Lung (tissue), 12 donors: ENCODE measurements around the gene HINT3. TPM values are rescaled to one million over a fixed set of nuclear protein-coding genes. Genes with fewer than 3 reads are reported as not detected.
A peak's percentile ranks its signal among the peaks of the same experiment; 100 is the strongest.

Experiments
- ATAC-seq: fragments of 200-7000 bp; cut with Tn5 transposase; one replicate; pipeline ENCODE4 v1.9.1; 2020; ENCODE audit warnings: moderate number of reproducible peaks; ENCODE audit not compliant: insufficient read depth, low FRiP score
- DNase-seq, 3 donors: peaks; one replicate each; pipeline ENCODE4 v3.0.0-alpha.2; 2013 to 2017
- H3K27ac ChIP-seq, 2 donors: one replicate each; pipeline ENCODE4 v1.5.1; 2013; ENCODE audit warnings: mild to moderate bottlenecking in 2 of 2, moderate library complexity in 2 of 2, control low read depth in 1 of 2, inconsistent platforms in 1 of 2, low read depth in 1 of 2, low read length in 1 of 2
- H3K27me3 ChIP-seq, 3 donors: one replicate each; pipeline ENCODE4 v1.5.1; 2013; ENCODE audit warnings: low read length in 2 of 3; ENCODE audit not compliant: control insufficient read depth in 3 of 3, insufficient read depth in 3 of 3
- H3K36me3 ChIP-seq, 4 donors: one replicate each; pipeline ENCODE4 v1.5.1; 2013; ENCODE audit warnings: low read length in 4 of 4, mild to moderate bottlenecking in 1 of 4, moderate library complexity in 1 of 4; ENCODE audit not compliant: control insufficient read depth in 4 of 4, insufficient read depth in 4 of 4
- H3K4me1 ChIP-seq, 5 donors: one replicate each; pipeline ENCODE4 v1.5.1; 2013; ENCODE audit warnings: low read length in 5 of 5, mild to moderate bottlenecking in 2 of 5, moderate library complexity in 1 of 5; ENCODE audit not compliant: control insufficient read depth in 5 of 5, insufficient read depth in 5 of 5
- H3K4me3 ChIP-seq: one replicate; pipeline ENCODE4 v1.5.1; 2013; ENCODE audit warnings: mild to moderate bottlenecking, control low read depth, moderate library complexity
- H3K9ac ChIP-seq, 2 donors: one replicate each; pipeline ENCODE4 v1.5.1; 2013; ENCODE audit warnings: low read length in 2 of 2, control low read depth in 1 of 2; ENCODE audit not compliant: insufficient read depth in 1 of 2
- H3K9me3 ChIP-seq, 4 donors: one replicate each; pipeline ENCODE4 v1.5.1; 2013; ENCODE audit warnings: low read length in 3 of 4, mild to moderate bottlenecking in 1 of 4, moderate library complexity in 1 of 4; ENCODE audit not compliant: control insufficient read depth in 4 of 4, insufficient read depth in 3 of 4
- CTCF ChIP-seq: IDR thresholded peaks from 2 replicates; pipeline ENCODE4 v1.5.1; 2012; ENCODE audit warnings: mild to moderate bottlenecking; ENCODE audit errors: control extremely low read depth, extremely low read depth
- WGBS, 2 donors: extraction: QIAGEN DNeasy Blood & Tissue Kit; methylation state at CpG; one replicate each; pipeline ENCODE4 v1.1.7; 2013; 5-methylcytosine and 5-hydroxymethylcytosine counted together
- polyA plus RNA-seq, 2 donors: library from polyadenylated mRNA; stranded (reverse); fragments of 200-250 nt; gene quantifications; one replicate each; pipeline ENCODE4 v1.2.1, GENCODE V29; 2013
- total RNA-seq, 2 donors: library from RNA; depleted of rRNA in 1 of 2; stranded (reverse); fragments of >200 nt in 1 of 2; gene quantifications; one replicate each; pipeline ENCODE4 v1.2.1, GENCODE V29; 2014 to 2021
- donor health status: control.
- donor health status: control.
- donor health status: Bipolar disorder and iron deficiency.
- donor health status: healthy.
- donor health status: DM: yes; HTN: yes; CAD: no.

Gene HINT3
- total and polyA plus RNA-seq, 4 donors = 8.1 to 41.9 (median 20.8) TPM

DNA sequence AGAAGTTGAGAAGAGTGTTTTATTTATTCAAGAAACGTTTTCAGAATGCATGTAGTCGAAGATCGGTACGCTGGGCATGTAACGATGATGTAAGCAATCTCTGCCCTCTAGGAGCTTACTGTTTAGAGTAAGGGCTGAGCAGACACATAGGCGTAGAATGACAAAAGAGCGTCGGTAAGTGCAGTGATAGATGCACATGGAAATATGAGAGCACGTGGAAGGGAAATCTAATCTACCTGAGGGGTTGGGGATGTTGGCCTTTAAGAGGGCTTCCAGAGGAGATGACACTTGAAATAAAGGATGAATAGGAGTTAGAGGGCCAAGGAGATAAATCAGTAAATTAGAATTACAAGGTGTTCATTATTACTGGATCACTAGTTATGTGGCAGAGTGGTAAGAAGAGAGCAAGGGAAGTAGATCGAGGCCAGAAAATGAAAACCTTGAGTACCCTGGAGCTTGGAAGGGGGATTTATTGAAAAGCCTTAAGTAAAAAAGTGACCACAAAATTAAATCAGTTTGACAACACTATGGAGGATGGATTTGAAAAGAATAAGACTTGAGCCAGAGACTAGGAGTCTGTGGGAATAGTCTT lies 30.6 kb downstream of the HINT3 start:
- Histone ChIP-seq H3K4me1 (peaks cover 0 to 18% (median 6%) of the 10 kb centered on the region in 5 donors), H3K4me3 (peak overlapping the region; percentile 93), H3K9ac (peak overlapping the region; percentile 74 to 91), H3K36me3 (peaks cover 0 to 4% (median 0%) of the 10 kb centered on the region in 4 donors), H3K9me3 (no peaks in the 10 kb centered on the region), H3K27ac (peak overlapping the region in 1 of 2 donors; percentile 22), H3K27me3 (no peaks in the 10 kb centered on the region)
- DNase-seq (peak in 1 of 3 donors; percentile 34), ATAC-seq (no peak)
- 26 to 27% methylated on average over 10 of the region's 10 CpGs for WGBS, 2 donors
- no peak for TF ChIP-seq CTCF

DNA sequence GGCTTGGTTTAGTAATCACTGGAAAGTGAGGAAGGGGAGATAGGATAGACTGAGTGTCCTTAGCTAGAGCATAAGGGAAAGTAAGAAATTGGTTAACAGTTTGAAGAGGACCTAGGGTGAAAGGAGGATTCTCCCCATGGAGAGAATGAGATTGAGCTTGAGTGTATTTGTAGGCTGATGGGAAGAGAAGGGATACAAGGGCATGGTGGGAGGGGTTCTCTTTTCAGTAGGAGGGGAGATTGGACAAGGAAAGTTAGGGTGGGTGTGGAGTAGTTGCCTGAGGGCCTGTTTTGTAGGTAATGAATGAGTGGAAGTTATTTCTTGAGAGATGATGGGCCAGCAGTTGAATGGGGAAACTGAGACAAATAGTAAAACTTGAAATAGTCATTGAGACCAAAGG lies 31.7 kb downstream of the HINT3 start:
- Histone ChIP-seq H3K9me3 (no peaks in the 10 kb centered on the region), H3K4me1 (peaks cover 0 to 18% (median 6%) of the 10 kb centered on the region in 5 donors), H3K27ac (no peak overlapping the region), H3K9ac (no peak overlapping the region), H3K36me3 (peaks cover 0 to 4% (median 0%) of the 10 kb centered on the region in 4 donors), H3K4me3 (no peak overlapping the region), H3K27me3 (no peaks in the 10 kb centered on the region)
- DNase-seq = no peak
- no peak for ATAC-seq
- no peak for TF ChIP-seq CTCF

DNA sequence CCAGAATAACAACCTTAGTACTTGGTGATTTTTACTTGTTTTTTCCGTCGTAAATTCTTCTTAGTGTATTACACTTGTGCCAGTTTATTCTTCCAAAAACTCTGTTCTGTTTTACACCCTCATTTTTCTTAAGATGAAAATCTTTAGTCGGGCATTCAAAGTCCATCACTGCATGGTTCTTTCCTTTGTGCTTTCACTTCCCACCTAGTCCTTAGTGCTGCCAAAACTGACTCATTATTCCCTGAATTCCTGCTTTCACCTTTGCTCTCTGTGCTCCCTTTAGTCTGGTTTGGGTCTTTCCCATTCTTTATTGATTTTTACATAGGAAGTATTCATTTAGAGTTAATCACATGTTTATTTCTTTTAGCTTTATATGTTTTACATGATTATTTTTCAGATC lies 33.1 kb downstream of the HINT3 start:
- no peaks in the 10 kb centered on the region for H3K27me3 ChIP-seq
- H3K27ac ChIP-seq = no peak overlapping the region
- H3K36me3 ChIP-seq = peaks cover 0 to 4% (median 0%) of the 10 kb centered on the region in 4 donors
- no peaks in the 10 kb centered on the region for H3K9me3 ChIP-seq
- H3K4me1 ChIP-seq = peaks cover 0 to 18% (median 6%) of the 10 kb centered on the region in 5 donors
- H3K9ac ChIP-seq = no peak overlapping the region
- DNase-seq (no peak), ATAC-seq (no peak)
- WGBS, 2 donors = 78 to 92% methylated on average over 3 of the region's 3 CpGs
- H3K4me3 ChIP-seq = no peak overlapping the region
- TF ChIP-seq CTCF = no peak

DNA sequence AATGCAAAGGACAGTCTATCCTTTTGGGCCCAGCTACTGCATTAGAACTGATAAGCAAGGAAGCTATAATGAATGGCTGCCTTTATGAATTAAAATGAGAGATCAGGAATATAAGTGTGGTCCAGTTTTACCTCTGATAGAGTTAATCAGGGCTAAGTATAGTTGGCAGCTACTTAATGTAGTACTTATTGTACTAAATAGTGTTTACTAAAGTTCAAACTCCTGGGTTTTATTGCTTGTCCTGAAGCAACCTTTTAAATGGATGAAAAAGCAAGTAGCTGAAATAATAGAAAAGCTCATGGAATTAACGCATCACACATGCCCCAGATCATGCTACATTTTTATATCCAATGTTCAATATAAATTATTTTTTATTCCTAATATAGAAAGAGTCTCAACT lies 35.1 kb downstream of the HINT3 start:
- 84 to 88% methylated on average over 1 of the region's 1 CpG for WGBS, 2 donors
- peaks cover 0 to under 1% (median 0%) of the 10 kb centered on the region in 4 donors for H3K36me3 ChIP-seq
- no peak overlapping the region for H3K9ac ChIP-seq
- ATAC-seq (no peak), DNase-seq (no peak)
- no peak for TF ChIP-seq CTCF
- peaks cover 0 to 17% (median 3%) of the 10 kb centered on the region in 5 donors for H3K4me1 ChIP-seq
- no peaks in the 10 kb centered on the region for H3K9me3 ChIP-seq
- H3K27ac ChIP-seq = no peak overlapping the region
- no peak overlapping the region for H3K4me3 ChIP-seq
- no peaks in the 10 kb centered on the region for H3K27me3 ChIP-seq
